K562 (cell line): ENCODE data around the gene UBXN1. TPM values are rescaled to one million over a fixed set of nuclear protein-coding genes. Genes with fewer than 3 reads are reported as not detected.

Source experiments
- FOXO4 ChIP-seq: fragments of 450-650 bp; formaldehyde crosslinking; IDR thresholded peaks from 2 replicates; pipeline ENCODE4 v1.4.0; 2020; ENCODE audit warnings: mild to moderate bottlenecking, moderate library complexity
- FOXP1 ChIP-seq: sonication (generic); formaldehyde crosslinking; IDR thresholded peaks from 2 replicates; pipeline ENCODE4 v1.8.0; 2022; ENCODE audit warnings: mild to moderate bottlenecking, missing genetic modification reagents
- HDGF ChIP-seq: fragments of 450-650 bp; IDR thresholded peaks from 2 replicates; pipeline ENCODE4 v1.6.1; 2016
- MLLT1 ChIP-seq, 2 experiments: fragments of 450-650 bp; IDR thresholded peaks; 2 replicates each; pipeline ENCODE4 v1.6.1; 2016
- MYBL2 ChIP-seq, 2 experiments: fragments of 450-650 bp in 1 of 2; sonication (generic) in 1 of 2; formaldehyde crosslinking in 1 of 2; IDR thresholded peaks; 2 replicates each; pipeline versions ENCODE4 v1.6.1 to v1.8.1; 2017 to 2022; ENCODE audit warnings: borderline replicate concordance in 1 of 2, inconsistent platforms in 1 of 2, low read depth in 1 of 2, mild to moderate bottlenecking in 1 of 2, missing genetic modification reagents in 1 of 2, moderate library complexity in 1 of 2
- NFIX ChIP-seq: fragments of 250-450 bp; sonication (Bioruptor Pico); IDR thresholded peaks from 2 replicates; pipeline ENCODE4 v1.4.0; 2020; ENCODE audit warnings: low read depth, mild to moderate bottlenecking, moderate library complexity
- POLR2AphosphoS2 ChIP-seq: IDR thresholded peaks from 2 replicates; pipeline ENCODE4 v1.6.1; 2012; ENCODE audit warnings: low read length, improper control_type of control experiment
- POLR3G ChIP-seq: IDR thresholded peaks from 2 replicates; pipeline ENCODE4 v1.6.1; 2011; ENCODE audit not compliant: insufficient read length, insufficient replicate concordance; ENCODE audit errors: extremely low read depth
- SAP30 ChIP-seq: fragments of 200-600 bp; sonication (generic); IDR thresholded peaks from 2 replicates; pipeline ENCODE4 v1.6.1; 2012; ENCODE audit warnings: borderline replicate concordance, low read depth, mild to moderate bottlenecking, moderate library complexity, low read length, control low read depth, inconsistent platforms; ENCODE audit not compliant: insufficient read depth, poor library complexity, severe bottlenecking
- SNRNP70 ChIP-seq: fragments of 200-400 bp; formaldehyde crosslinking; optimal IDR thresholded peaks from 2 replicates; pipeline ENCODE3; 2017; ENCODE audit warnings: low read depth, low read length
- SREBF1 ChIP-seq: fragments of 150-350 bp; IDR thresholded peaks from 2 replicates; pipeline ENCODE4 v1.6.1; 2014; ENCODE audit warnings: antibody characterized with exemption, low read depth, low read length, borderline replicate concordance
- STAT5B ChIP-seq: fragments of 250-450 bp; sonication (Bioruptor Pico); IDR thresholded peaks from 2 replicates; pipeline ENCODE4 v1.8.0; 2021; ENCODE audit warnings: mild to moderate bottlenecking, inconsistent platforms
- TFAP4 ChIP-seq: sonication (generic); formaldehyde crosslinking; IDR thresholded peaks from 2 replicates; pipeline ENCODE4 v1.8.0; 2022; ENCODE audit warnings: missing genetic modification reagents, mild to moderate bottlenecking, moderate library complexity, borderline replicate concordance
- ZBTB33 ChIP-seq: sonication (generic); formaldehyde crosslinking; IDR thresholded peaks from 2 replicates; pipeline ENCODE4 v1.8.1; 2023; ENCODE audit warnings: mild to moderate bottlenecking, missing genetic modification reagents
- ZHX1 ChIP-seq: fragments of 150-350 bp; conservative IDR thresholded peaks from 2 replicates; pipeline ENCODE4 v1.6.1; 2014; ENCODE audit warnings: low read length
- polyA plus RNA-seq, 8 experiments: library from polyadenylated mRNA; depleted of rRNA in 4 of 8; stranded (reverse) in 5 of 8; unstranded in 3 of 8; fragments of >200 nt; fragmentation: Nextera tagmentation in 2 of 8; fragmentation: Illumina TruSeq in 1 of 8; extraction: Ambion mirVana in 2 of 8; extraction: Trizol in 1 of 8; gene quantifications; 2 replicates each; pipeline versions ENCODE4 v1.2.1 to v1.2.3, GENCODE V29; 2011 to 2014; ENCODE audit warnings: inconsistent platforms in 1 of 8, missing spikeins in 1 of 8
- total RNA-seq, 7 experiments: library from RNA; depleted of rRNA in 6 of 7; stranded (reverse); fragments of >200 nt in 6 of 7; fragmentation: Illumina TruSeq in 2 of 7; extraction: Trizol in 2 of 7; gene quantifications; 2 replicates each; pipeline versions ENCODE4 v1.2.1 to v1.2.3, GENCODE V29; 2011 to 2021; ENCODE audit warnings: low replicate concordance in 1 of 7

UBXN1 gene
- total and polyA plus RNA-seq, 9 of the 15 experiments (the other 6 are each of a cell fraction or from before 2014, with no cell fraction given), result 4.8 to 263 (median 99.7) TPM

GRCh38 chr11:62665599-62666258 is 13.1 kb downstream of the UBXN1 start (continued):
- 0 out of 2 replicates have a peak, but pooled peaks have one; percentile 4 for TF ChIP-seq FOXO4 (CRISPR knock-in tag)
- no peak for TF ChIP-seq POLR3G
- peak; percentile 59; the same call in 1 of the 2 replicates for TF ChIP-seq POLR2AphosphoS2
- no peak for TF ChIP-seq NFIX
- peak in 1 of 2 experiments; percentile 51; a peak in 1 of 4 replicates for TF ChIP-seq MLLT1 (IDR thresholded peaks at IDR 0.05)
- no peak for TF ChIP-seq ZHX1
- 0 out of 2 replicates have a peak, but pooled peaks have one; percentile 36 for TF ChIP-seq FOXP1 (CRISPR knock-in tag)
- no peak for TF ChIP-seq STAT5B (CRISPR knock-in tag)
- no peak for TF ChIP-seq SREBF1
- TF ChIP-seq HDGF, result no peak
- no peak for TF ChIP-seq MYBL2 (IDR thresholded peaks at IDR 0.05; ENCODE audit: low read depth)
- no peak for TF ChIP-seq MYBL2 (CRISPR knock-in tag; IDR thresholded peaks at IDR 0.05; ENCODE audit: borderline replicate concordance)
- no peak for TF ChIP-seq ZBTB33 (CRISPR knock-in tag)
- peak; percentile 32 for TF ChIP-seq SAP30
- peak; percentile 86 for TF ChIP-seq SNRNP70
- peak; percentile 50 for TF ChIP-seq TFAP4
